ENCODE measurements around the gene EIF4A3. TPM values are rescaled to one million over a fixed set of nuclear protein-coding genes. Genes with fewer than 3 reads are reported as not detected.

EIF4A3 gene
- total RNA-seq, 2 experiments from 2014 or later = 259 to 313 TPM

DNA sequence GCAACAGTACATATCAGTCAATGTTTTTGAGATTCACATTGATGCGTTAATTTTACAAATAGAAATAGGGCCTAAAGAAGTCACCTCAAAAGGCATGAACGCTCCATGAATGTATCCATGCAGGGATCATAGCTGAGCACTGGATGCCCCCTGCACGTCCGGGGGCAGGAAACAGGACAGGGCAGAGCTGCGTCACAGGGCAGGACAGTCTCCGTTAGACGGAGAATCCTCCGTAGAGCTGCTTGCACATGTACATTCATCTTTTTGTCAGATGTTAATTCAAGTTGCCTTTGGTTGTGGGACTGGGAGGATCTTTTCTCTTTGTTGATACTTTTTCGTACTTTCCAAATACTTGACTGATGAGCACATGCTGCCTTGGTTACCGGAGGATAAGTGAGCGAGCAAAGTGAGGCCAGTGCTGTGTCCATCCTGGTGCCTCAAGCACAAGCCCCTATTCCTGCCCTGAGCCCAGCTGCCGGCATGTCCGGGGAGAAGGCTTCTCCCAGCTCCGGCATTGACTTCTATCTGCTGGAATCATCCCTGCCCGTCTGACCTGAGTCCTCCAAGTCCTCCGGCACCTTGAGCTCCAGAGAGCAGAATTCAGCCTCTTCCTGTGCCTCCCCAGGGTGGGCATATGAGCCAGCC is 30.5 kb downstream of the EIF4A3 start:
- BruUV-seq (replicated peaks) = no TSS peak
- CTCF ChIA-PET (ENCODE audit: unreplicated experiment) = no interaction called here
- Histone ChIP-seq H3K4me1 (ENCODE audit: insufficient read depth, low read length, poor library complexity, severe bottlenecking) (peaks cover 8% of the 10 kb centered on the region), H3K36me3 (ENCODE audit: insufficient read depth, low read length) (no peaks in the 10 kb centered on the region), H3K9me3 (ENCODE audit: low read length) (no peaks in the 10 kb centered on the region), H3K4me3 (ENCODE audit: low read depth, low read length, poor library complexity, severe bottlenecking) (no peak overlapping the region), H3K79me2 (ENCODE audit: insufficient read depth, low read depth, low read length) (no peaks in the 10 kb centered on the region), H2AFZ (ENCODE audit: low read length) (no peak overlapping the region), H3K27ac (ENCODE audit: low read depth, low read length, poor library complexity, severe bottlenecking) (no peak overlapping the region), H4K20me1 (ENCODE audit: insufficient read depth, low read length) (no peaks in the 10 kb centered on the region), H3K4me2 (ENCODE audit: low read length) (no peak overlapping the region), H3K9me2 (ENCODE audit: insufficient read depth, low read length) (no peaks in the 10 kb centered on the region)
- no peak for TF ChIP-seq EZH2phosphoT487 (IDR thresholded peaks at IDR 0.05; ENCODE audit: borderline replicate concordance, low read depth, low read length)
- TF ChIP-seq, protein P1, sequence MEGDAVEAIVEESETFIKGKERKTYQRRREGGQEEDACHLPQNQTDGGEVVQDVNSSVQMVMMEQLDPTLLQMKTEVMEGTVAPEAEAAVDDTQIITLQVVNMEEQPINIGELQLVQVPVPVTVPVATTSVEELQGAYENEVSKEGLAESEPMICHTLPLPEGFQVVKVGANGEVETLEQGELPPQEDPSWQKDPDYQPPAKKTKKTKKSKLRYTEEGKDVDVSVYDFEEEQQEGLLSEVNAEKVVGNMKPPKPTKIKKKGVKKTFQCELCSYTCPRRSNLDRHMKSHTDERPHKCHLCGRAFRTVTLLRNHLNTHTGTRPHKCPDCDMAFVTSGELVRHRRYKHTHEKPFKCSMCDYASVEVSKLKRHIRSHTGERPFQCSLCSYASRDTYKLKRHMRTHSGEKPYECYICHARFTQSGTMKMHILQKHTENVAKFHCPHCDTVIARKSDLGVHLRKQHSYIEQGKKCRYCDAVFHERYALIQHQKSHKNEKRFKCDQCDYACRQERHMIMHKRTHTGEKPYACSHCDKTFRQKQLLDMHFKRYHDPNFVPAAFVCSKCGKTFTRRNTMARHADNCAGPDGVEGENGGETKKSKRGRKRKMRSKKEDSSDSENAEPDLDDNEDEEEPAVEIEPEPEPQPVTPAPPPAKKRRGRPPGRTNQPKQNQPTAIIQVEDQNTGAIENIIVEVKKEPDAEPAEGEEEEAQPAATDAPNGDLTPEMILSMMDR (conservative IDR thresholded peaks at IDR 0.05; ENCODE audit: low read length) = no peak
- DNase-seq (ENCODE audit: low spot score) = no peak
- intact Hi-C loops (cut with micrococcal nuclease; ENCODE audit: unreplicated experiment) = no loop called here
- POLR2A ChIA-PET = no interaction called here

DNA sequence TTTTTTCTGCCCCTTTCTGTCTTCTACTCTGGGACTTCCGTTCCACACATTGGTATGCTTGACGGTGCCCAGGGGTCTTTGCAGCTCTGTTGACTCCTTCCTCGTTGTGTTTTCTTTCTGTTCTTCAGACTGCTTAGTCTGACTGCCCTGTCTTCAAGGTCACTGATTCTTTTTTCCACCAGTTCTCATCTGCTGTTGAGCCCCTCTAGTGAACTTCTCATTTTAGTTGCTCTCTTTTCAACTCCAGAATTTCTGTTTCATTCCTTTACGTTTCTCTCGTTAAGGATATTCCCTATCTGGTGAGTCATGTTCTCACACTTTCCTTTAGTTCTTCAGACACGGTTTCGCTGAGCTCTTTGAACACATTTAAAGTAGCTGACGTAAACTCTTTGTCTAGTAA is 31.8 kb downstream of the EIF4A3 start:
- H3K4me3 ChIP-seq (ENCODE audit: low read depth, low read length, poor library complexity, severe bottlenecking) = no peak overlapping the region
- no peaks in the 10 kb centered on the region for H3K9me2 ChIP-seq (ENCODE audit: insufficient read depth, low read length)
- ChIA-PET CTCF (ENCODE audit: unreplicated experiment) (interaction anchor here (0.9 kb wide), 1 partner anchor 12 kb away, joined by 3 read pairs; no protein-coding TSS in a partner anchor), POLR2A (interaction anchor here (0.7 kb wide), 1 partner anchor 36 kb away, joined by 3 read pairs; no protein-coding TSS in a partner anchor)
- intact Hi-C loops (cut with micrococcal nuclease; ENCODE audit: unreplicated experiment) = no loop called here
- TF ChIP-seq, protein P1 (conservative IDR thresholded peaks at IDR 0.05; ENCODE audit: low read length) = no peak
- no peak for TF ChIP-seq EZH2phosphoT487 (IDR thresholded peaks at IDR 0.05; ENCODE audit: borderline replicate concordance, low read depth, low read length)
- no peaks in the 10 kb centered on the region for H3K79me2 ChIP-seq (ENCODE audit: insufficient read depth, low read depth, low read length)
- no TSS peak for BruUV-seq (replicated peaks)
- no peaks in the 10 kb centered on the region for H3K9me3 ChIP-seq (ENCODE audit: low read length)
- no peak overlapping the region for H3K27ac ChIP-seq (ENCODE audit: low read depth, low read length, poor library complexity, severe bottlenecking)
- peaks cover 8% of the 10 kb centered on the region for H3K4me1 ChIP-seq (ENCODE audit: insufficient read depth, low read length, poor library complexity, severe bottlenecking)
- H2AFZ ChIP-seq (ENCODE audit: low read length) = no peak overlapping the region
- no peaks in the 10 kb centered on the region for H3K36me3 ChIP-seq (ENCODE audit: insufficient read depth, low read length)
- H3K4me2 ChIP-seq (ENCODE audit: low read length) = no peak overlapping the region
- no peaks in the 10 kb centered on the region for H4K20me1 ChIP-seq (ENCODE audit: insufficient read depth, low read length)
- no peak for DNase-seq (ENCODE audit: low spot score)

DNA sequence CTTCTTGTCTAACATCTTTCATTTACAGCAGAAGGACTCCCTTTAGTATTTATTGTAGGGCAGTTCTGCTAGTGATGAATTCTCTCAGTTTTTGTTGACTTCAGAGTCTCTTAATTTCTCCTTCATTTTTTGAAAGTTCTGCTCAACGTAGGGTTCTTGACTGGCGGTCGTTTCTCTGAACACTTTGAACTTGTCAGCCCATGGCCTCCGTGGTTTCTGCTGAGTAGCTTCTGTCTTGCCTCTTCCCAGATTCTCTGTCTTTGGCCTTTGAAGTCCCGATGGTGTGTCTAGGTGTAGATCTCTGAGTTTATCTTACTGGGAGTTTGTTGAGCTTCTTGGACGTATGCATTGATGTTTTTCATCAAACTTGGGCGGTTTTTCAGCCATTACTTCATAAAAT is 32.2 kb downstream of the EIF4A3 start:
- no peak overlapping the region for H3K27ac ChIP-seq (ENCODE audit: low read depth, low read length, poor library complexity, severe bottlenecking)
- H4K20me1 ChIP-seq (ENCODE audit: insufficient read depth, low read length) = no peaks in the 10 kb centered on the region
- ChIA-PET CTCF (ENCODE audit: unreplicated experiment) (no interaction called here), POLR2A (interaction anchor here (0.7 kb wide), 1 partner anchor 37 kb away, joined by 3 read pairs; no protein-coding TSS in a partner anchor)
- no peak overlapping the region for H3K4me3 ChIP-seq (ENCODE audit: low read depth, low read length, poor library complexity, severe bottlenecking)
- peaks cover 8% of the 10 kb centered on the region for H3K4me1 ChIP-seq (ENCODE audit: insufficient read depth, low read length, poor library complexity, severe bottlenecking)
- no peaks in the 10 kb centered on the region for H3K9me2 ChIP-seq (ENCODE audit: insufficient read depth, low read length)
- no peaks in the 10 kb centered on the region for H3K9me3 ChIP-seq (ENCODE audit: low read length)
- no peaks in the 10 kb centered on the region for H3K79me2 ChIP-seq (ENCODE audit: insufficient read depth, low read depth, low read length)
- intact Hi-C loops (cut with micrococcal nuclease; ENCODE audit: unreplicated experiment) = no loop called here
- H3K4me2 ChIP-seq (ENCODE audit: low read length) = no peak overlapping the region
- TF ChIP-seq EZH2phosphoT487 (IDR thresholded peaks at IDR 0.05; ENCODE audit: borderline replicate concordance, low read depth, low read length) = no peak
- TF ChIP-seq, protein P1 (conservative IDR thresholded peaks at IDR 0.05; ENCODE audit: low read length) = no peak
- no peak overlapping the region for H2AFZ ChIP-seq (ENCODE audit: low read length)
- no TSS peak for BruUV-seq (replicated peaks)
- H3K36me3 ChIP-seq (ENCODE audit: insufficient read depth, low read length) = no peaks in the 10 kb centered on the region
- DNase-seq (ENCODE audit: low spot score) = no peak
